Measurements from ENCODE around the gene BAZ1A.

Gene BAZ1A

GRCh38 chr14:34875031-34875922 is at the start of gene BAZ1A:
Gene BAZ1A, minus strand, starts transcription at chr14:34875360. Its CDS starts 756 bp downstream, at chr14:34874604.
- DNase-seq (ENCODE audit: low read depth), result peak; percentile 5

GRCh38 chr14:34920339-34920738 is 45.2 kb upstream of the BAZ1A start:
- DNase-seq (ENCODE audit: low read depth), result no peak

DNA sequence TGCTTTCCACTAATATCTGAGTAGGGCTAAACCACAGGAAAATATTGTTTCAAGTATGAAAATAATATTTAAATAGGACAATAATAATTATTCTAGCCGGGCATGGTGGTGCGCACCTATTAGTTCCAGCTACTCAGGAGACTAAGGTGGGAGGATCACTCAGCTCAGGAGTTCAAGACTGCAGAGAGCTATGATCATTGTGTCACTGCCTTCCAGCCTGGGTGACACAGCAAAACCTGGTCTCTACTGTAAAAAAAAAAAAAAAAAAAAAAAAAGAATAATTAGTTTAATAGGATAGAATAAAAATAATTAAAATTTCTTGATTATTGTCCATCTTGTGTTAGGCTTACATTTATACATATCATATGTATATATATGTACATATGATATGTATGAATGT is 38.5 kb upstream of the BAZ1A start:
- DNase-seq (ENCODE audit: low read depth), result no peak

GRCh38 chr14:34912966-34913365 is 37.8 kb upstream of the BAZ1A start:
- no peak for DNase-seq (ENCODE audit: low read depth)

- DNase-seq (ENCODE audit: low read depth), result no peak
Observed at GRCh38 chr14:34912182-34912581, 37.0 kb upstream of the BAZ1A start.

GRCh38 chr14:34911209-34912150 is 36.3 kb upstream of the BAZ1A start:
- DNase-seq (ENCODE audit: low read depth), result no peak

DNA sequence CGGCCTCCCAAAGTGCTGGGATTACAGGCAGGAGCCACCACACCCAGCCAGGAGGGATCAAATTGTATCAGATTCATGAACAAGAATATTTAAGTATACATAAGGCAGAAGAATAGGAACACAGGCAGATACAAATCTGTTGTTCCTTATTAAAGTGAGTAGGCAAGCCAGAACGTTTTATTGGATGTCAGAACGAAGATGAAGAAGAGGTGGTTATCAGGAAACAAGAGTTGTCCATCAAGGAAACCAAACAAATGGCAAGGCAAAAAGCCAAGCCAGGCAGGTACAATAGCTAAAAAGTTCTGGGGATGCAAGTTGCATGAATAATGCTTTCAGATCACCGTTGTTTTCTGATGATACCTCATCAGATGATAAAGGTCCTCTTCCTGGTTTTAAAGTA is 31.1 kb upstream of the BAZ1A start:
- no peak for DNase-seq (ENCODE audit: low read depth)

GRCh38 chr14:34895277-34895676 is 20.1 kb upstream of the BAZ1A start:
- DNase-seq (ENCODE audit: low read depth), result no peak

GRCh38 chr14:34890937-34891336 is 15.8 kb upstream of the BAZ1A start:
- DNase-seq (ENCODE audit: low read depth), result no peak

GRCh38 chr14:34888186-34888585 is 13.0 kb upstream of the BAZ1A start:
- DNase-seq (ENCODE audit: low read depth), result no peak

DNA sequence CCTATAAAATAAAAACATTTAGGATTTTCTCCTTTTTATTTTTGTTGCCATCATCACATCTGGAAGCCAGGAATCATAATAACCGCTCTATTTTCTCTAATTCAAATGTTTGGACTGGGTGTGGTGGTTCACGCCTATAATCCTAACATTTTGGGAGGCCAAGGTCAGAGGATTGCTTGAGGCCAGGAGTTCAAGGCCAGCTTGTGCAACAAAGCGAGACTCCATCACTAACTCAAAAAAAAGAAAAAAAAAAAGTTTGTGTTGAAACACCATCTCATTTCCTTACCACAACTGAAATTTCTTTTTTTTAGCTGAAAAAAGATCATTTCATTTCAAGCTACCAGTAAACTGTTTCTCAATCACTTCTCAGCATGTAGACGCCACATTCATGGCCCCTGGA is 8.8 kb upstream of the BAZ1A start:
- DNase-seq (ENCODE audit: low read depth), result no peak

GRCh38 chr14:34874386-34875030 is 652 bp downstream of the BAZ1A start:
- peak; percentile 30 for DNase-seq (ENCODE audit: low read depth)

DNA sequence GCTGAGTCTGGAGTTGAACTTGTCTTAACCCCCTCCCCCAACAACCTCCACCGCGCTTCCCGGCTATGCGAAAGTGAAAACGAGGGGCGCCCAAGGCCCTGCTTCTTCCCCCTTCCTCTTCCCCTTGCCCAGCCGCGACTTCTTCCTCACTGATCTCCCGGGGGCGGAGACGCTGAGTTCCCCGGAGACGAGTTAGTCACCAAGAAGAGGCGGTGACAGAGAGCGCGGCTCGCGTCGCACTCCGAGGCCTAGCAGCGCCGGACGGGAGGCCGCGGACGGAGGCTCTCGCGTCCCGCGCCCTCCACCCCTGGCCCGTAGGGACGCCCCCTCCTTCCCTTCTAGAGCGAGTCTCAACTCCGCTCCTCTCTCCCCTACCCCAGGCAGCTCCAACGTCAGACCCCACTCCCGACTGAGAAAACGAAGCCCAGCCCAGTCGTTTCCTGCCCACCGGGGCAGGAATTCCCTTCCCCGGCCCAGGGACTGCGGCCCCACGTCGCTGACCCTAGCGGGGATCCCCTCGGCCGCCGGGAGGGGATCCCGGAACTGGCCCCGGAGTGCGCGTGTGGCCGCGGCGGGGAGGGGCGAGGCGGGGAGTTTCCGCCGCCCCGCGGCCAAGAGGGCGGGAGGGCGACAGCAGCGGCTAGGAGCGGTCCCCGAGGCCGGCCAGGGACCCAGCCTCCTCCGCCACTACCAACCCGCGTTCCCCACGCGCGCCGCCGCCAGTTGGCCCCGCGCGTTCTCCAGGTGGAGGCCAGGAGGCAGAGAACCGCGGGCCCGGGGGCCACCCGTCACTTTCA is 1.4 kb downstream of the BAZ1A start:
- DNase-seq (ENCODE audit: low read depth), result peak; percentile 76

GRCh38 chr14:34872822-34873588 is 2.2 kb downstream of the BAZ1A start:
- no peak for DNase-seq (ENCODE audit: low read depth)

GRCh38 chr14:34867199-34867598 is 8.0 kb downstream of the BAZ1A start:
- DNase-seq (ENCODE audit: low read depth), result no peak

DNA sequence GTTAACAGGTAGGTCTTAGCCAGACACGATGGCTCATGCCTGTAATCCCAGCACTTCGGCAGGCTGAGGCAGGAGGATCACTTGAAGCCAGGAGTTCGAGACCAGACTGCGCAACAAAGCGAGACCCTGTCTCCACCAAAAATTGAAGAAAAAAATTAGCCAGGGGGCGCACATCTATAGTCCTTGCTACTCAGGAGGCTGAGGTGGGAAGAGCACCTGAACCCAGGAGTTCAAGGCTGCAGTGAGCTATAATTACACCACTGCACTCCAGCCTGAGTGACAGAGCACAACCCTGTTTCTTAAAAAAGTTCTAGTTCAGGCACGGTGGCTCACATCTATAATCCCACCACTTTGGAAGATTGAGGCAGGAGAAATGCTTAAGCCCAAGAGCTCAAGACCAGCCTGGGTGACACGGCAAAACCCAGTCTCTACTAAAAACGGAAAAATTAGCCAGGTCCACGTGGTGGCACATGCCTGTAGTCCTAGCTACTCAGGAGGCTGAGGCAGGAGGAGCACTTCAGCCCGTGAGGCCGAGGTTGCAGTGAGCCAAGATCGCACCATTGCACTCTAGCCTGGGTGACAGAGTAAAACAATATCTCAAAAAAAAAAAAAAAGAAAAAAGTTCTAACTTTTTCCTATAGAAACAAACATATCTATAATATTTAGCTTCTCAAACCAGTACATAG is 9.1 kb downstream of the BAZ1A start:
- no peak for DNase-seq (ENCODE audit: low read depth)

DNA sequence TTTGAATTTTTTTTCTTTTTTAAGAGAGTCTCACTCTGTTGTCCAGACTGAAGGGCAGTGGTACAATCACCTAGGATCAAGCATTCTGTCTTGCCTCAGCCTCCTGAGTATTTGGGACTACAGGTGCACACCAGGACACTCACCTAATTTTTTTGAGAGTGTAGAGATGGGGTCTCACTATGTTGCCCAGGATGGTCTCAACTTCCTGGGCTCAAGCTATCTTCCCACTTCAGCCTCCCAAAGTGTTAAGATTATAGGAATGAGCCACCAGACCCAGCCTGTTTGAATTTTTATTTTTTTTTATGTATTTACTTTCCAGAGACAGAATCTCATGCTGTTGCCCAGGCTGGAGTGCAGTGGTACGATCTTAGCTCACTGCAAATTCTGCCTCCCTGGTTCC is 11.3 kb downstream of the BAZ1A start:
- DNase-seq (ENCODE audit: low read depth), result no peak

GRCh38 chr14:34858765-34859164 is 16.4 kb downstream of the BAZ1A start:
- DNase-seq (ENCODE audit: low read depth), result no peak

- DNase-seq (ENCODE audit: low read depth), result no peak
Observed at GRCh38 chr14:34857689-34858449, 17.3 kb downstream of the BAZ1A start.
